Transverse colon (tissue), 3 donors: ENCODE data around the gene PKD1.

Experiments
- CTCF ChIP-seq, 5 experiments: fragments of 200-600 bp in 3 of 5; fragments of 450-650 bp in 2 of 5; sonication (generic) in 3 of 5; IDR thresholded peaks; 1 replicate in 2 of 5; 2 replicates in 3 of 5; pipeline ENCODE4 v1.5.1; 2016 to 2017; ENCODE audit warnings: antibody characterized with exemption in 5 of 5, inconsistent platforms in 3 of 5, mild to moderate bottlenecking in 2 of 5, moderate library complexity in 1 of 5
- POLR2A ChIP-seq: fragments of 450-650 bp; IDR thresholded peaks from one replicate; pipeline ENCODE4 v1.6.1; 2016; ENCODE audit warnings: antibody characterized with exemption, mild to moderate bottlenecking, moderate library complexity

- TF ChIP-seq POLR2A (no peak), CTCF (IDR thresholded peaks at IDR 0.05) (no peak)
Observed at GRCh38 chr16:2085669-2086068, 50.0 kb downstream of the PKD1 start.
